SH-SY5Y (cell line): ENCODE data around the gene TSC22D3.

Experiments
- GATA2 ChIP-seq: IDR thresholded peaks from 2 replicates; pipeline ENCODE4 v1.6.1; 2011; ENCODE audit warnings: mild to moderate bottlenecking, low read depth, low read length
- GATA3 ChIP-seq: IDR thresholded peaks from 2 replicates; pipeline ENCODE4 v1.6.1; 2011; ENCODE audit warnings: low read depth, mild to moderate bottlenecking, low read length, moderate library complexity

DNA sequence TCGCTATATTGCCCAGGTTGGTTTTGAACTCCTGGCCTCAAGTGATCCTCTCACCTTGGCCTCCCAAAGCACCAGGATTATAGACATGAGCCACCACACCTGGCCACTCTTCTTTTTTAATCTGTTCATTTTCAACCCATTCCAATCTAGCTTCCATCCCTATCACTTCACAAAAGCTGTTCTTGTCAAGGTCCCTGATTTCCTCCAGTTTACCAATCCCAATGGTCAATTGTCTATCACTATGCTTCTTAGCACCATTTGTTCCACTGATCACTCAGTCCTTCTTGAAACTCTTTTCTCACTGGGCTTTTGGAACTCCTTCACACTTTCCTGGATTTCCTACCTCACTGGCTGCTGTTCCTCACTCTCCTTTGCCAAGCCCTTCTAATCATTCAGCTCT, 108.7 kb downstream of the TSC22D3 start:
- TF ChIP-seq GATA2: no peak
- no peak for TF ChIP-seq GATA3
